Glomerular endothelial cell (primary cell): ENCODE data around the gene MST1. TPM values are rescaled to one million over a fixed set of nuclear protein-coding genes. Genes with fewer than 3 reads are reported as not detected.

Source experiments
- DNase-seq: peaks from one replicate; pipeline ENCODE4 v3.0.0-alpha.2; 2011; ENCODE audit warnings: low read depth, low spot score; ENCODE audit errors: extremely low read depth
- total RNA-seq: library from RNA; depleted of rRNA; stranded (reverse); fragments of >200 nt; gene quantifications from 2 replicates; pipeline ENCODE4 v1.2.3, GENCODE V29; 2015

The MST1 gene
- total RNA-seq, 1 donor from 2014 or later = 9.6 TPM

DNA sequence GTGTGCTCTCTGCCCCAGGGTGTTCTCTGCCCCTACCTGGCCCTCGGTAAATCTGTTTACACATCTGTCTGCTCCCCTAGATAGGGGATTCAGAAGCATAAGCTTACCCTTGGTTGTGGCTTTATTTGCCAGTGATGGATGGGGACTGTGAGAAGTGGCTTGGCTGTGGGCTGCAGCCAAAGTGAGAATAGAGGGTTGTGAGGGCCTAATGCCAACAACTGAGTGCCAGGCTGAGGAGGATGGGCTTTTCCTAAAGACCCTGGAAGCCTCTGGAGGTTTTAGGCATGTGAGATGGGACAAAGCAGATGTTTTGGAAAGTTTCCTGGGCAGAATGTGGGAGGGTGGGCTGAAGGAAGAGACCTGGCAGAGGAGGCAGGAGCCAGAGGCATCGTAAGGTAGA, 30.6 kb downstream of the MST1 start:
- DNase-seq = no peak

DNA sequence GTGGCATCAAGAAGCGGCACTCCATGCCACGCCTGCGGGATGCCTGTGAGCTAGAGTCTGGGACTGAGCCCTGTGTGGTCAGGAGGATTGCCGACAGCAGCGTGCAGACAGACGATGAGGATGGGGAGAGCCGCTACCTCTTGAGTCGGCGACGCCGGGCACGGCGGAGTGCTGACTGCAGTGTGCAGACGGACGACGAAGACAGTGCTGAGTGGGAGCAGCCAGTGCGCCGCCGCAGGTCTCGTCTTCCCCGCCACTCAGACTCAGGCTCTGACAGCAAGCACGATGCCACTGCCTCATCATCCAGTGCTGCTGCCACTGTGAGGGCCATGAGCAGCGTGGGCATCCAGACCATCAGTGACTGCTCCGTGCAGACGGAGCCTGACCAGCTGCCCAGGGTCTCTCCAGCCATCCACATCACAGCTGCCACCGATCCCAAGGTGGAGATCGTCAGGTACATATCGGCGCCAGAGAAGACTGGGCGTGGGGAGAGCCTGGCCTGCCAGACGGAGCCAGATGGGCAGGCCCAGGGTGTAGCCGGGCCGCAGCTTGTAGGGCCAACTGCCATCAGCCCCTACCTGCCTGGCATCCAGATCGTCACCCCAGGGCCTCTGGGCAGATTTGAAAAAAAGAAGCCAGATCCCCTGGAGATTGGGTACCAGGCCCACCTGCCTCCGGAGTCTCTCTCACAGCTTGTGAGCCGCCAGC, 31.9 kb downstream of the MST1 start:
- DNase-seq = no peak

DNA sequence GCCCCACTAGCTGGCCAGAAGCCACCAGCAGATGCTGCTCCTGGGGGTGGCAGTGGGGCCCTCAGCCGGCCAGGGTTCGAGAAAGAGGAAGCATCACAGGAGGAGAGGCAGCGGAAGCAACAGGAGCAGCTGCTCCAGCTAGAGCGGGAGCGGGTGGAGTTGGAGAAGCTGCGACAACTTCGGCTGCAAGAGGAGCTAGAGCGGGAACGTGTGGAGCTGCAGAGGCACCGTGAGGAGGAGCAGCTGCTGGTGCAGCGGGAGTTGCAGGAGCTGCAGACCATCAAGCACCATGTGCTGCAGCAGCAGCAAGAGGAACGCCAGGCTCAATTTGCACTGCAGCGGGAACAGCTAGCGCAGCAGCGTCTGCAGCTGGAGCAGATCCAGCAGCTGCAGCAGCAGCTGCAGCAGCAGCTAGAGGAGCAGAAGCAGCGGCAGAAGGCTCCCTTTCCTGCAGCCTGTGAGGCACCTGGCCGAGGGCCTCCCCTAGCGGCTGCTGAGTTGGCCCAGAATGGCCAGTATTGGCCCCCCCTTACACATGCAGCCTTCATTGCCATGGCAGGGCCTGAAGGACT, 32.6 kb downstream of the MST1 start:
- DNase-seq = no peak

DNA sequence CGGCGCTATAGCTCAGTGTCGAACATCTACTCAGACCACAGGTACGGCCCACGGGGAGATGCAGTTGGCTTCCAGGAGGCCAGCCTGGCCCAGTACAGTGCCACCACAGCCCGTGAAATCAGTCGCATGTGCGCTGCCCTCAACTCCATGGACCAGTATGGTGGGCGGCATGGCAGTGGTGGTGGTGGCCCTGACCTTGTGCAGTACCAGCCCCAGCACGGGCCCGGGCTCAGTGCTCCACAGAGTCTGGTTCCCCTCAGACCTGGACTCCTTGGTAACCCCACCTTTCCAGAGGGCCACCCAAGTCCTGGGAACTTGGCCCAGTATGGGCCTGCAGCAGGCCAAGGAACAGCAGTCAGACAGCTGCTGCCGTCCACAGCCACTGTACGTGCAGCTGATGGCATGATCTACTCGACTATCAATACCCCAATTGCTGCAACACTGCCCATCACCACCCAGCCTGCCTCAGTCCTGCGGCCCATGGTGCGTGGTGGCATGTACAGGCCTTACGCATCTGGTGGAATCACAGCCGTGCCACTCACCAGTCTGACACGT, 33.5 kb downstream of the MST1 start:
- DNase-seq = no peak

DNA sequence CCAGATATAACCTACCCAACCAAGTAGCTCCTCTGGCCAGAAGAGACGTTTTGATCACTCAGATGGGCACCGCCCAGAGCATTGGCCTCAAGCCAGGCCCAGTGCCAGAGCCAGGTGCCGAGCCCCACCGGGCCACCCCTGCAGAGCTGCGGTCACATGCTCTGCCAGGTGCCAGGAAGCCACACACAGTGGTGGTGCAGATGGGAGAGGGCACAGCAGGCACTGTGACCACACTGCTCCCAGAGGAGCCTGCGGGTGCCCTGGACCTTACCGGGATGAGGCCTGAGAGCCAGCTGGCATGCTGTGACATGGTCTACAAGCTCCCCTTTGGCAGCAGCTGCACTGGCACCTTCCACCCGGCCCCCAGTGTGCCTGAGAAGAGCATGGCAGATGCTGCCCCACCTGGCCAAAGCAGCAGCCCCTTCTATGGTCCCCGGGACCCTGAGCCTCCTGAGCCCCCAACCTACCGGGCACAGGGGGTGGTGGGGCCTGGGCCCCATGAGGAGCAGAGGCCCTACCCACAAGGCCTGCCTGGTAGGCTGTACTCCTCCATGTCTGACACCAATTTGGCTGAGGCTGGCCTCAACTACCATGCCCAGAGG, 34.2 kb downstream of the MST1 start:
- no peak for DNase-seq

DNA sequence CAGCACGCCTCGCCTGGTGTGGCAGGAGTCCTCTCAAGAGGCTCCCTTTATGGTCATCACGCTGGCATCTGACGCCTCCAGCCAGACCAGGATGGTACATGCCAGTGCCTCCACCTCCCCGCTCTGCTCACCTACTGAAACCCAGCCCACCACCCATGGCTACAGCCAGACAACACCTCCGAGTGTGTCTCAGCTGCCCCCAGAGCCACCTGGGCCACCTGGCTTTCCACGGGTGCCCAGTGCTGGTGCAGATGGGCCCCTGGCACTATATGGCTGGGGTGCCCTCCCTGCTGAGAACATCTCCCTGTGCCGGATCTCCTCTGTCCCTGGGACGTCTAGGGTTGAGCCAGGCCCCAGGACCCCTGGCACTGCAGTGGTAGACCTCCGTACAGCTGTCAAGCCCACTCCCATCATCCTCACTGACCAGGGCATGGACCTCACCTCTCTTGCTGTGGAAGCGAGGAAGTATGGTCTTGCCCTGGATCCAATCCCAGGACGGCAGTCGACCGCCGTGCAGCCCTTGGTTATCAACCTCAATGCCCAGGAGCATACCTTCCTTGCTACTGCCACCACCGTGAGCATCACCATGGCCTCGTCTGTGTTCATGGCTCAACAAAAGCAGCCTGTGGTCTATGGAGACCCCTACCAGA, 35.0 kb downstream of the MST1 start:
- DNase-seq = no peak

DNA sequence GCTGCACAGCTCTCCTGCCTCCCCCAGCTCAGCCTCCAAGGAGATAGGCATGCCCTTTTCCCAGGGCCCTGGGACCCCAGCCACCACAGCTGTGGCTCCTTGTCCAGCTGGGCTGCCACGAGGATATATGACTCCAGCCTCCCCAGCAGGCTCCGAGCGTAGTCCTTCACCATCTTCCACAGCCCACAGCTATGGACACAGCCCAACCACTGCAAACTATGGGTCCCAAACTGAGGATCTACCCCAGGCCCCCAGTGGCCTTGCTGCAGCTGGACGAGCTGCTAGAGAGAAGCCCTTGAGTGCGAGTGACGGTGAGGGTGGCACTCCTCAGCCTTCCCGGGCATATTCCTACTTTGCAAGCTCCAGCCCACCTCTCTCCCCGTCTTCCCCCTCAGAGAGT, 35.7 kb downstream of the MST1 start:
- no peak for DNase-seq

DNA sequence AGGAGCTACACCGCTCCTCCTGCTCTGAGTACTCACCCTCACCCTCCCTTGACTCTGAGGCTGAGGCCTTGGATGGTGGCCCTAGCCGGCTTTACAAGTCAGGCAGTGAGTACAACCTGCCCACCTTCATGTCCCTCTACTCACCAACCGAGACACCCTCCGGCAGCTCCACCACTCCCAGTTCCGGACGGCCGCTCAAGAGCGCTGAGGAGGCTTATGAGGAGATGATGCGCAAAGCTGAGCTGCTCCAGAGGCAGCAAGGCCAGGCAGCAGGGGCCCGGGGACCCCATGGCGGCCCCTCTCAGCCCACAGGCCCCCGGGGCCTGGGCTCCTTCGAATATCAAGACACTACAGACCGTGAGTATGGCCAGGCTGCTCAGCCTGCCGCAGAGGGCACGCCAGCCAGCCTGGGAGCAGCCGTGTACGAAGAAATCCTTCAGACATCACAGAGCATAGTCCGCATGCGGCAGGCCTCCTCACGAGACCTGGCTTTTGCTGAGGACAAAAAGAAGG, 36.3 kb downstream of the MST1 start:
- DNase-seq = no peak

DNA sequence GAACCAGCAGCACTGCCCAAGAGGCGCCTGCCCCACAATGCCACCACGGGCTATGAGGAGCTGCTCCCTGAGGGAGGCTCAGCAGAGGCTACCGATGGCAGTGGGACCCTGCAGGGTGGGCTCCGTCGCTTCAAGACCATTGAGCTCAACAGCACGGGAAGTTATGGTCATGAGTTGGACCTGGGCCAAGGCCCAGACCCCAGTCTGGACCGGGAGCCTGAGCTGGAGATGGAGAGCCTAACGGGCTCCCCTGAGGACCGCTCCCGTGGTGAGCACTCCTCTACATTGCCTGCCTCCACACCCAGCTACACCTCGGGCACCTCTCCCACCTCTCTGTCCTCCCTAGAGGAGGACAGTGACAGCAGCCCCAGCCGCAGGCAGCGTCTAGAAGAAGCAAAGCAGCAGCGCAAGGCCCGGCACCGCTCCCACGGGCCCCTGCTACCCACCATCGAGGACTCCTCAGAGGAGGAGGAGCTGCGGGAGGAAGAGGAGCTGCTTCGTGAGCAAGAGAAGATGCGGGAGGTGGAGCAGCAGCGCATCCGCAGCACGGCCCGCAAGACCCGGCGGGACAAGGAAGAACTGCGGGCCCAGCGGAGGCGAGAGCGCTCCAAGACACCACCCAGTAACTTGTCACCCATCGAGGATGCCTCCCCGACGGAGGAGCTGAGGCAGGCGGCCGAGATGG, 36.9 kb downstream of the MST1 start:
- no peak for DNase-seq

DNA sequence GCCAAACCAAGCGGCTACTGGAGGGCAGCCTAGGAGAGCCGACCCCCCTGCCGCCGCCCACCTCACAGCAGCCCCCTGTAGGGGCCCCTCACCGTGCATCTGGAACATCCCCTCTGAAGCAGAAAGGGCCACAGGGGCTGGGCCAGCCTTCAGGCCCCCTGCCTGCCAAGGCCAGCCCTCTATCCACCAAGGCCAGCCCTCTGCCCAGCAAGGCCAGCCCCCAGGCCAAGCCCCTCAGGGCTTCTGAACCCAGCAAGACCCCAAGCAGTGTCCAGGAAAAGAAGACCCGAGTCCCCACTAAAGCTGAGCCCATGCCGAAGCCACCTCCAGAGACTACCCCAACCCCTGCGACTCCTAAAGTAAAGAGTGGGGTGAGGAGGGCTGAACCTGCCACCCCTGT, 38.6 kb downstream of the MST1 start:
- DNase-seq = no peak

DNA sequence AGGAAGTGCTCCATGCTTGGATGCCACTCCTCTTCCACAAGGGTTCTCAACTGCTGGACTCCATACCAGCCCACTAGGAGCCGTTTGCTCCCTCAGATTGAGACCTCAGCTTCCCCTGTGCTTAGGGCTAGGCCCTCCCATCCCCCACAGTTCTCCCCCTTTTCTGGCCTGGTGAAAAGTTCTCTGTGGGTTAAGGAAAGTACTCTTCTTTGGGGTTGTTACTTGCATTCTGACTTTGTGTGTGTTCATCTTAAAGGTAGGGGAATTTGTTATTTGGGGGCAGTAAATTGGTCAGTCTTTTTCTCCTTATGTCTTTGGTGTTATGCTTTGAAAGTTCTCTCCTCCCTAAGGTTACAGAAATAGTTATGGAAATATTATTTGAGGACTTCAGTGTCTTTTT, 39.1 kb downstream of the MST1 start:
- DNase-seq = no peak

DNA sequence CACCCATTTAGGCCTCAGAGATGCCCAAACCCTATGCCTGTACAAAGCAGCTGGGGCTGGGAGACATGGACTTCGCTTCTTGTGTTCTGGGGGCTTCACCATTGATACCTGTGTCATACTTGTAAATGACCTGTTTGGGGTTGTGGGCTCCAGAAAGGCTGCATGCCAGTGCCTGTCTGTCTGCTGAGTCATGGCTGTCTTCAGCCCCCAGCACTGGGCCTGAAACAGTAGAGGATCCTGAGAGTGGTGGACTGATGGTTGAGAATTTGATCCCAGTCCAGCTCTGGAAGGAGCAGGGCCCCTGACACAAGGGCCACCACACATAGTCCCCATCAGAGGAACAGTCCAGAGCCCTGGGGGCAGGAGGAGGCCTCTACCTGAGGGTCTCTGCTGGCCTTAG, 39.7 kb downstream of the MST1 start:
- DNase-seq = no peak

DNA sequence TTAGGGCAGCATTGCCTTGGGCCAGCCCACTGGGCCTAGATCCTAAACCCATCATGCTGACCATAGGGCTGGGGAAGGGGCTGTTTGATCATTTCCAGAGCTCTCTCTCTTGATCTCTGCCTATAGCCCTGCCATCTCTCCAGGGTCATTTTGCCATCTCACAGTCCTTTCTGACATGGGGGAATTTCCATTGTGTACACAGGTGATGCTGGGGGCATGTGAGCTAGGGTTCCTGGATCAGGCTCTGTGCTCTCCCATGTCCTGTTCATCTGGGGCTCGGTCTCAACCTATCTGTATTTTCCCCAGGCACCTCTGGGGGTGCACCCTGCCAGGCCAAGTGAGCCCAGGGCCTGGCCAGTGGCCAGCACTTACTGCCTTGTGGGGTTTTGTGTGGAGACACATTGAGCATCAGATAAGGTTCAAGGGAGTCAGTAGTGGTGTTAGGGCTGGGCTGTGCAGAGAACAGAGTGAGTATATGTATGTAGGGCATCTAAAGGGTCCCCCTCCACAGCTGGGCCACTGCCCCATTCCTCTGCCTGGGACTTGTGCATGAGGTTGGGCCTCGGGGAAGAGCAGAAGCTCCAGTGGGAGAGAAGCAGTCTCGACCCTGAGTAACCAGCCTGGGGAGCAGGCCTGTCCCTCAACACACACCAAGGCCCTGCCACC, 40.8 kb downstream of the MST1 start:
- no peak for DNase-seq

DNA sequence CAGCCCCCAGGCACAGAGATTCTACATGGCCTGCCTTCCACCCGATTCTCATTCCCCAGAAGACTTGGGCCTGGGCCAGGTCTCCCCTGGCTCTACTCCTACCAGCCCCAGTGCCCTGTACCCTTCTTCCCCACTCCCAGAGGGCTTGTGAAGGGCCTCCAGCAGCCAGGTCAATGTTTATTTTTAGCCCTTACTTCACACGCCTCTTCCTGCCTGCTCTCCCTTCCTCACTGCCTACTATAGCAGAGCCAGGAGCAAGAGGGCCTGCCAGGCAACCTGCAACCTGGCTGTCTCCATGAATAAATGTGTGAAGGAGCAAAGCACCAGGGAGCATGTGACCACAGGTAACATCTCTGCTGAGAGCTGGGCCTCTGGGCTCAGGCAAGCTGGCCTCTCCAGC, 41.5 kb downstream of the MST1 start:
- no peak for DNase-seq

DNA sequence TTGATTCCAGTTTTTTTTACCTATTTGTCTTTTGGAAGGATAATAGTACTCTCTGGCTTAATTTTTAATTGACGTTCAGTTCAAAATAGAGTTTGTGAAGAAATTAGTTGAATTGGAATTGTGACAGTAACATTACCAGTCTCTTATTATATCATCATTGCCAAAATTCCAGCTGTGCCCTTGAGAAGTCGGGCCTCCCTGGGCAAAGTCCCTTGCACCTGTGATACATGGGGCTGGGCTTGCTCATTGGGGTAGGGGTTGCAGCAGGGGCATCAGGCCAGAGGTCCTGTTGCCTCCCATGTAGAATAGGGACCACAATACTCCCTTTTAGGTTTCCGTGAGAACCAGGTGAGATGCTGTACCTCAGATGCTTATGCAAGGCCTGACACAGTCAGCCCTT, 43.0 kb downstream of the MST1 start:
- DNase-seq = no peak

DNA sequence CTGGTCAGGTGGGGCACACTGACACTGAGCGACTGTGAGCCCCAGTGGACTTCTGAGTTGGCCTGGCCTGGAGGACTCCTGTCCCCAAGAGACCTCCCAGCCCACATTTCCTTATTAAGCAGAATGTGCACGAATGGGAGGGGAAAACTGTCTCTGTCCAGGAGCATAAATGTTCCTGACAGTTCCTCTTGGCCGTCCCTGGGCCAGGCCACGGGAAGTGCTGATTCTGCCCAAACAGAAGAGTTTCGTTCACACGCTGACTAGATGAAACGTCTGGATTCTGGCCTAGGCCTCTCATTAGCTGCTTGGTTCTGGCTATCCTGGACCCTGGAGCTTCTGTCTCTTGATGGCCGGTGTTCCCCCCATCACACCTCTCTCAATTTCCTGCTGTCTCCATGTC, 44.6 kb downstream of the MST1 start:
- DNase-seq = no peak

DNA sequence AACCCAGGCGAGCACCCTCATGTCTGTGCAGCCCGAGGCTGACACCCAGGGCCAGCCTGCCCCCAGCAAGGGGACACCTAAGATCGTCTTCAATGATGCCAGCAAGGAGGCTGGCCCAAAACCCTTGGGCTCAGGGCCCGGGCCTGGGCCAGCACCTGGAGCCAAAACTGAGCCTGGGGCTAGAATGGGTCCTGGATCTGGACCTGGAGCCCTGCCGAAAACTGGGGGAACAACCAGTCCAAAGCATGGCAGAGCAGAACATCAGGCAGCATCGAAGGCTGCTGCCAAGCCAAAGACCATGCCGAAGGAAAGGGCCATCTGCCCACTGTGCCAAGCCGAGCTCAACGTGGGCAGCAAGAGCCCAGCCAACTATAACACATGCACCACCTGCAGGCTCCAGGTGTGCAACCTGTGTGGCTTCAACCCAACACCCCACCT, 46.5 kb downstream of the MST1 start:
- DNase-seq = no peak

DNA sequence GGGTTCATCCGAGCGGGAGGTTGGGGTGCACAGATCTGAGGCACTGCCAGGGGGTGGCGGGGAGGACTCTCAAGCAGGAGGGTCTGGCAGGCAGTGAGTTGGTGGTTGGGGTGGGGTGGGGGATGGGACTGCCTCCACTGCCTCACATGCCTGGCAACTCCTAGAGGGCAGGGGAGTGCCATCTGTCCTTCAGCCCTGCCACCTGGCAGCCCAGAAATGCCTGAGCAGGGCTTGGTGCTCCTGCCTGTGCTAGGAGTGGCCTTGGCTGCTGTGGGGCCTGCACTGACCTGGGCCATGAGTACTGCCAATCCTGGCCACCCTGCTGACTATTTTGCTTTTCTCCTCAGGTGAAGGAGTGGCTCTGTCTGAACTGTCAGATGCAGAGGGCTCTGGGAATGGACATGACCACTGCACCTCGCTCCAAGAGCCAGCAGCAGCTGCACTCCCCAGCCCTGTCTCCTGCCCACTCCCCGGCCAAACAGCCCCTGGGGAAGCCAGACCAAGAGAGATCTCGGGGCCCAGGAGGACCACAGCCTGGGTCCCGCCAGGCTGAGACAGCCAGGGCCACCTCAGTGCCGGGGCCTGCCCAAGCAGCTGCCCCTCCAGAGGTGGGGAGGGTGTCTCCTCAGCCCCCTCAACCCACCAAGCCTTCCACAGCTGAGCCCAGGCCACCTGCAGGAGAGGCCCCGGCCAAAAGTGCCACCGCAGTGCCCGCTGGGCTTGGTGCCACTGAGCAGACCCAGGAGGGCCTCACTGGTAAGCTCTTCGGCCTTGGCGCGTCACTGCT, 47.2 kb downstream of the MST1 start:
- no peak for DNase-seq

DNA sequence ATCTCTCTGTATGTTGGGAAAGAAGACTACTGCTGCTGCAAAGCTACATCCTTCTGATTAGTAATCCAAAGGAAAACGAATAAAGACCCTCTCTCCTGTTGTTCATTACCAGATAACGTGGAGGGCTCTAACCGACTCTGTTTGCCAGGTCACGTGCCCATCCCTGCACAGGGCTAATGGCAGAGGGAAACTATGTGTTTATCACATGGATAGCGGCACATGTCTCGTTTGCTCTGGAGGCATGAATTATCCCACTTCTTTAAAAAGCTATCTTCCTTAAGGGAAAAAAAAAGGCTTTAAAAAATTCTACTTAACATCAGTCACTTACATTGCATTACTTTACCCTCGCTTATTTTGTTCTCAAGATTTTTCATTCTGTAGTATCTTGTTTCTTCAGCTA, 48.0 kb downstream of the MST1 start:
- DNase-seq = no peak

DNA sequence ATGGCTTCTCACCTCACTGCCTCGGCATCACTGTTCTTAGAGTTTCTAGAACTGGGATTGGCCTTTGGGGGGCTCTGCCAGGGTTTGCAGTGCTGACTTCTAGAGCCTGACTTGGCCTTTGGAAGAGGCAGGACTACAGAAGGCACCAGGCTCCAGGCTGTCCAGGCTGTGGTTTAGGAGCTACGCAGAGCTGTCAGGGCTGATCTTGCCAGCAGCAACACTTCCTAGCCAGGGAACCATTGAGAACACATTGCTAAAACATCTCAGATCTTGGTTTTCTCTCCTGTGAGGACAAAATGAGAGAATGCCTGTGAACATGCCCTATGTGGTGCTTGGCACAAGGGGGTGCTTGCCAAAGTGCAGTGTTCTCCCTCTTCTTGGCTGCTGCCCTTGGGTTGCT, 49.7 kb downstream of the MST1 start:
- DNase-seq = no peak
